Epithelial cell of esophagus (primary cell): ENCODE results near the gene SLAMF6.
"Not testable (repeated sequence)": the region's sequence is repeated elsewhere in the genome, so short reads cannot be mapped to it uniquely, and the experiment has no call there.

Experiments used
- DNase-seq: peaks from one replicate; pipeline ENCODE4 v3.0.0; 2010; ENCODE audit warnings: low read depth
- H3K4me3 ChIP-seq: 2 replicates; pipeline ENCODE4 v1.5.1; 2011; ENCODE audit warnings: mild to moderate bottlenecking, low read length, control low read depth
- CTCF ChIP-seq: IDR thresholded peaks from 2 replicates; pipeline ENCODE4 v1.5.1; 2011; ENCODE audit warnings: low read depth, mild to moderate bottlenecking, low read length, control low read depth, inconsistent platforms; ENCODE audit not compliant: insufficient read depth; ENCODE audit errors: missing control alignments

The SLAMF6 gene

GRCh38 chr1:160522622-160523345 lies at the start of gene SLAMF6:
Gene SLAMF6 (minus strand): TSS chr1:160523255. CDS start chr1:160523192, 63 bp downstream.
- TF ChIP-seq CTCF, result no peak
- no peak within 1 kb of the TSS for H3K4me3 ChIP-seq
- no peak for DNase-seq

DNA sequence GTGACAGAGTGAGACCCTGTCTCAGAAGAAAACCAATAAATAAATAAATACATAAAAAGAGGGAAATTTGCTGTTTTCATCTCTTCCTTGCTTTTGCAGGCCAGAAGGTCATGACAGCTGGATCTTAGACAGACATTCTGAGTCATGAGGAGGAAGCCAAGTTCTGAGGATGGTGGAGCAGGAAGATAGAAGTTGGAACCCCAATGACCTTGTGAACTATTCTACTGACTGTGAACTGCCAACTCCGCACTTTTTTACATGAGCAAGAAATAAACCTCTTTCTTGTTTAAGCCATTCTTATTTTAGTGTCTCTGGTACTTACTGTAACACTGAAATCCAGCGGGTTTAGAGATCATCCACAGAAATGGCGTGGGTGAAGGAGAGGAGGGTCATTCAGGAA lies 47.8 kb upstream of the SLAMF6 start:
- no peak for TF ChIP-seq CTCF
- H3K4me3 ChIP-seq, result no peak overlapping the region
- DNase-seq, result no peak

DNA sequence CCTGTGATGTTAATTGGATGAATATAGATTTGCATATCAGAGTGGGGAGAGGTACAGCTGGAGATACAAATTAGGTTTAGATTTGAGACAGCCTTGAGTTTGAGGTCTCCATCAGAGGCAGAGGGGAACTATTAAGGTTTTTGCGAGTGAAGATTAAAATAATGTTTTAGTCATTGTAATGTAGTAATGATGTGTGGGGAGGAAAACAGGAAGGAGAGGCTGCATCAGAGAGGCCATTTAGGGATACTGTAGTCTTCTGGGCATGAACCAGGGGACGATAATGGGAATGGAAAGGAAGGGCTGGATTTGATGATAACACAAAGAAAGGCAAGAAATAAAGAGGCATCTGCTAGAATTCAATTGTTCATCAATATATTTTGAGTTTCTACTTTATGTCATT lies 46.8 kb upstream of the SLAMF6 start:
- H3K4me3 ChIP-seq, result no peak overlapping the region
- no peak for DNase-seq
- no peak for TF ChIP-seq CTCF

GRCh38 chr1:160567858-160568682 lies 45.0 kb upstream of the SLAMF6 start:
- TF ChIP-seq CTCF, result no peak
- DNase-seq, result no peak

DNA sequence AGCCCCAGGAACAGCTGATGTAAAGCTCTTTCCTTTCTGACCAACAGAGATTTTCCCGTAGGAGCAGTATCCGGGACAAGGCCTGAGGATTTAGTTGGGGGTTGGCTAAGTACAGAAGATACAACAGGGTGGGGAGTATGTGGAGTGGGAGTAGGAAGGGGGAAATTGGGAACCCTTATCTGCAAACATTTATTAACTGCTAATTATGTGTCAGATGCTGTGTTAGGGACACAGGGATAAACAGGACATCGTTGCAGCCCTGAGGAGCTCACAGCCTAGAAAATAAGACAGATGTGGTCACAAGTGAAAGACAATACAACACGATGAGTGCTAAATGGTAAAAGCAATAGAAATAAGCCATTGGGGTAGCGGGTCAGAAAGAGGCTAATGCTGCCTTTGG lies 44.3 kb upstream of the SLAMF6 start:
- DNase-seq, result no peak
- TF ChIP-seq CTCF, result no peak
- no peak overlapping the region for H3K4me3 ChIP-seq

More at GRCh38 chr1:160567858-160568682, 45.0 kb upstream of the SLAMF6 start:
- no peak overlapping the region for H3K4me3 ChIP-seq

DNA sequence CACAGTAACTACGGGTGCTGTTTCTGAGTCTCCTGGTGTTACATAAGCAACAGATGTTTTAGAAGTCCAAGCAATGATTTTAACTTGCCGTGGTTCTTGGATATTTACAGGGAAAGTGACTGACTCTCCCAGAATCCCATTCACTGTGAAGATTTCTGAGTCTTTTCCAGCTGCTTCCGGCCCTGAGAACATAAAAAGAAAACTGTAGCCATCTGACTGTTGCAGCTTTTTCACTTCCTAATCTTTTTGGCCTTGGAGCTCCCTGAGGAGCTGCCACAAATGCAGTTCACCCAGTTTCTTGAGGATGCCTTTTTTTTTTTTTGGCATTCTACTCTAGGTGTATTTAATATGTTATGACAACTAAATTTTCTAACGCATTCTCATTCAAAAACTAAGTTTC lies 42.5 kb upstream of the SLAMF6 start:
- no peak for TF ChIP-seq CTCF
- no peak overlapping the region for H3K4me3 ChIP-seq
- no peak for DNase-seq

DNA sequence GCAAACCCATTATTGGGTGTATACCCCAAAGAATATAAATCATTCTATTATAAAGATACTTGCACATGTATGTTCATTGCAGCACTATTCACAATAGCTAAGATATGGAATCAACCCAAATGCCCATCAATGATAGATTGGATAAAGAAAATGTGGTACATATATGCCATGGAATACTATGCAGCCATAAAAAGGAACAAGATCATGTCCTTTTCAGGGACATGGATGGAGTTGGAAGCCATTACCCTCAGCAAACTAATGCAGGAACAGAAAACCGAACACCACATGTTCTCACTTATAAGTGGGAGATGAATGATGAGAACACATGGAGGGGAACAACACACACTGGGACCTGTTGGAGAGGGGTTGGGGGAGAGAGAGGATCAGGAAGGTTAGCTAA lies 40.2 kb upstream of the SLAMF6 start:
- DNase-seq, H3K4me3 ChIP-seq: not testable (repeated sequence)

GRCh38 chr1:160562745-160563144 lies 39.7 kb upstream of the SLAMF6 start:
- not testable (repeated sequence) for H3K4me3 ChIP-seq, DNase-seq
